ES-I3 (cell line): ENCODE results near the gene ENPP6.
"Not testable (repeated sequence)": the region's sequence is repeated elsewhere in the genome, so short reads cannot be mapped to it uniquely, and the experiment has no call there.

Experiments
- H3K36me3 ChIP-seq: 2 replicates; pipeline ENCODE4 v1.6.1; 2013; ENCODE audit warnings: mild to moderate bottlenecking, low read length, control low read depth, moderate library complexity; ENCODE audit not compliant: insufficient read depth
- H3K4me1 ChIP-seq: 2 replicates; pipeline ENCODE4 v1.6.1; 2013; ENCODE audit warnings: mild to moderate bottlenecking, control low read depth, low read length; ENCODE audit not compliant: insufficient read depth
- H3K9ac ChIP-seq: 2 replicates; pipeline ENCODE4 v1.6.1; 2013; ENCODE audit warnings: low read depth, mild to moderate bottlenecking, low read length, moderate library complexity
- H3K9me3 ChIP-seq: 2 replicates; pipeline ENCODE4 v1.6.1; 2013; ENCODE audit warnings: mild to moderate bottlenecking, low read length, moderate library complexity; ENCODE audit not compliant: control insufficient read depth, insufficient read depth

The ENPP6 gene

GRCh38 chr4:184074677-184075388 is 142.8 kb downstream of the ENPP6 start:
- Histone ChIP-seq H3K9ac (no peak overlapping the region), H3K36me3 (no peaks in the 10 kb centered on the region), H3K4me1 (no peaks in the 10 kb centered on the region), H3K9me3 (no peaks in the 10 kb centered on the region)

DNA sequence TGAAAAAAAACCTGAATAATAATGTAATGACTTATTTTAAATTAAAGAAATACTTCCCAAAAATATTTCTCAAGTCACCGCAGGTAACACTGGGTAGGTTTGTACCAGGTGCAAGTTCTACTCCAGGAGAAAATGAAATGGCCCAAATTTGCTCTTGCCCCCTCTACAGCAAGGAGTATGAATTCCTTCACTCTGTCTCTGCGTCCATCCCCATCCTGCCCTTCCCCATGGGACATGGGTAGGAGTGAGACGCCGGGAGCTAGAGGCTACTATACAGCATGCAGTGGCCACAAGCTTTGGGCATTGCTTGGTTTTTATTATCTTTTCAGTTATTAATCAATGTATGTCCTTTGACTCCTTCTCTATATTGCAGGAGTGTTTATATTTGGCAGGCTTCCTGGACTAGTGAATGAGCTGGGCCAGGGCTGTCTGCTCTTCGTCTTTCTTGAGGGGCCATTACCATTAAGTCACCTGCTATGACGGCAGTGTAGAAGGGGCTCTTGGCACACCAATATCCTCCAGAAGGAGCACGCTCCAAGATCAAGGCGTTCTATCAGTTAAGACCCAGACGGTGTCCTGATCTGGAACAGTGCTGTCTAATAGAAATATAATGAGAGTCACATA is 149.6 kb downstream of the ENPP6 start:
- Histone ChIP-seq H3K9ac (no peak overlapping the region), H3K9me3 (no peaks in the 10 kb centered on the region), H3K36me3 (no peaks in the 10 kb centered on the region), H3K4me1 (no peaks in the 10 kb centered on the region)

- Histone ChIP-seq H3K36me3 (no peaks in the 10 kb centered on the region), H3K9me3 (no peaks in the 10 kb centered on the region), H3K9ac (no peak overlapping the region), H3K4me1 (no peaks in the 10 kb centered on the region)
Measured at GRCh38 chr4:184066584-184067300, 150.9 kb downstream of the ENPP6 start.

- no peaks in the 10 kb centered on the region for H3K9me3 ChIP-seq
- no peaks in the 10 kb centered on the region for H3K4me1 ChIP-seq
- no peaks in the 10 kb centered on the region for H3K36me3 ChIP-seq
- H3K9ac ChIP-seq: no peak overlapping the region
Measured at GRCh38 chr4:184064877-184065276, 152.8 kb downstream of the ENPP6 start.

DNA sequence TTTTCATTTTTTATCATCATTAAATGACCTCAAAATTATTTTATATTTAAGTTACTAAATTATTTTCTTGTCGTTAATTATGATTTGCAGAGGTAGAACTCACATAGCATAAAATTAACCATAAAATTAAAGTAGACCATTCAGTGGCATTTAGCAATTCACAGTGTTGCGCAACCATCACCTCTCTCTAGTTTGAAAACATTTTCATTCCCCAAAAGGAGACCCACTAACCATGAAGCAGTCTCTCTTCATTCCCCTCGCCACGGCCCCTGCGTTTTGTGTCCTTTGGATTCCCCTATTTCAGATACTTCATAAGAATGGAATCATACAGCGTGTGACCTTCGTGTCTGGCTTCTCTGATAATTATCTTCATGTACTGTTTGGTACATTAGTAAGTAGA is 154.9 kb downstream of the ENPP6 start:
- H3K9ac ChIP-seq: no peak overlapping the region
- no peaks in the 10 kb centered on the region for H3K36me3 ChIP-seq
- H3K9me3 ChIP-seq: no peaks in the 10 kb centered on the region
- no peaks in the 10 kb centered on the region for H3K4me1 ChIP-seq

- H3K4me1 ChIP-seq: no peaks in the 10 kb centered on the region; the same call in 1 of the 2 replicates
- no peak overlapping the region for H3K9ac ChIP-seq
- no peaks in the 10 kb centered on the region for H3K9me3 ChIP-seq
- no peaks in the 10 kb centered on the region for H3K36me3 ChIP-seq
Measured at GRCh38 chr4:184061582-184061981, 156.1 kb downstream of the ENPP6 start.

- Histone ChIP-seq H3K36me3 (no peaks in the 10 kb centered on the region), H3K9me3 (no peaks in the 10 kb centered on the region), H3K9ac (no peak overlapping the region), H3K4me1 (no peaks in the 10 kb centered on the region; the same call in 1 of the 2 replicates)
Measured at GRCh38 chr4:184059099-184059498, 158.6 kb downstream of the ENPP6 start.

- no peak overlapping the region for H3K9ac ChIP-seq
- H3K9me3 ChIP-seq: no peaks in the 10 kb centered on the region
- no peaks in the 10 kb centered on the region for H3K36me3 ChIP-seq
- H3K4me1 ChIP-seq: no peaks in the 10 kb centered on the region; the same call in 1 of the 2 replicates
Measured at GRCh38 chr4:184058026-184058425, 159.6 kb downstream of the ENPP6 start.

DNA sequence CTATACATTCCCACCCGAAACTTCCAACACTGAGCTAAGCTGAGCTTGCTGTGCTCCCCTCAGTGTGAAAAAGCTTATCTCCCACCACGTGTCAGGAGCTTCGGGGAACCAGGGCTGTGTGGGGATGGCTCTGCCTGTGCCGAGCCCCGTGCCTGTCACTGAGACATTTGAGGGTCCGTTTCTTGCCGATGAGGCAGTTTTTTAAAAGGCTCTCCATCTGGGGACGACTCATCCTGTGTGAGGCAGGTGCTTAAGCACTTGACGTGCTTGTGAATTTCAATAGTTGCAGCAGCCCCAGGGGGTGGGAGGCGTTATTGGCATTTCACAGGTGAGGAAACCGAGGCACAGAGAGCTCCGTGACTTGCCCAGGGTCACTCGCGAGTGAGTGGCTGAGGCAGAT is 160.8 kb downstream of the ENPP6 start:
- Histone ChIP-seq H3K4me1 (no peaks in the 10 kb centered on the region; the same call in 1 of the 2 replicates), H3K9me3 (no peaks in the 10 kb centered on the region)

DNA sequence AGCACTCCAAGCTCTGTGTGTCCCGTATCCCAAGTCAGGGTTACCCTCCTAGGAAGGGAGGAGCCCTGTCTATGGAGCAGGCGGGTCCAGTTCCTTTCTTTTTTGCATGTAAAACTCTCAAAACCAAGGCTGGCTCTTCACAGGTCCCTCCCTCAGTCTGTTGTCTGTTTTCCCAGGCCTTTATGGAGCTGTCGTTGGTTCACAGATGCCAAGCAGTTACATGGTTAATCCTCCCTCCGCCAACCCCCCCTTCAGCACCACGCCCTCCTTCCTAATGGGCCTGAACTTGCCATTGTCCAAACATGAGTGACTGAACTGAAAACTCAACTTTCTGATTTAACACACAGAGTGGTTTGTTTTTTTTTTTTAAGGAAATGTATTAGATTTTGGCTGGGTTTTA is 164.2 kb downstream of the ENPP6 start:
- Histone ChIP-seq H3K4me1 (no peaks in the 10 kb centered on the region; the same call in 1 of the 2 replicates), H3K9me3 (no peaks in the 10 kb centered on the region), H3K9ac (no peak overlapping the region), H3K36me3 (no peaks in the 10 kb centered on the region)

More for the DNA sequence above, 160.8 kb downstream of the ENPP6 start:
- no peak overlapping the region for H3K9ac ChIP-seq
- H3K36me3 ChIP-seq: no peaks in the 10 kb centered on the region

- Histone ChIP-seq H3K9me3 (no peaks in the 10 kb centered on the region), H3K4me1 (no peaks in the 10 kb centered on the region; the same call in 1 of the 2 replicates), H3K9ac (no peak overlapping the region), H3K36me3 (no peaks in the 10 kb centered on the region)
Measured at GRCh38 chr4:184052616-184053015, 165.1 kb downstream of the ENPP6 start.

DNA sequence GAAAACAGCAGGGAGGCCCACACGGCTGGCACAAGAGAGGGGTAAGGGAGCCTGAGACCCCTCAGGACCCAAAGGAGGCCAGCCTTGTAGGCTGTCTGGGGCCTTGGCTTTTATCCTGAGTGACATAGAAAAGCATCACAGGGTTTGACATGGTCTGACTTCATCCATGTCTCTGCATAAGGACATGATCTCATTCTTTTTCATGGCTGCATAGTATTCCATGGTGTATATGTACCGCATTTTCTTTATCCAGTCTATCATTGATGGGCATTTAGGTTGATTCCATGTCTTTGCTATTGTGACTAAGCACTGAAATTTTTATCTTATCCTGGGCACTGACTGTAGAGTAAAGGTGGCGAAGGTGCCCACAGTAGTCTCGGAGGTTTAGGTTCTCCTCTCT is 166.4 kb downstream of the ENPP6 start:
- H3K9me3 ChIP-seq, H3K36me3 ChIP-seq, H3K4me1 ChIP-seq, H3K9ac ChIP-seq: not testable (repeated sequence)

DNA sequence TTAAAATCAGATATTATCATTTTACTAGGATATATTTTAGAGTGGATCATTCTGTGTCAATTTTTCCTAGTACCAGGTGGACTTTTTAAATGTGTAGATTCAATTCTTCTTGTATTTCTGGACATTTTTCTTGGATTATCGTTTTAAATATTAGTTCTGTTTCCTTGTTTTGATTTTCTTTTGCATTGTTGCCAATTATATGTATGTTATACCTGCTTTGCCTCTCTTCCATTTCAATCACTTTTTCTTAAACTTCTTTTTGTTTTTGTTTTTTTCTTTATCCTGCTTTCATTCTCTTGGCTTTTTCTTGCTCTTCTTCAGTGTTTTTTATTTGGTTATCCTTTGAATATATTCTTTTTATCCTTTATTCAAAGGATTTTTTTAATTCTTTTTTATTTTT is 171.5 kb downstream of the ENPP6 start:
- H3K36me3 ChIP-seq: no peaks in the 10 kb centered on the region
- H3K9ac ChIP-seq: no peak overlapping the region
- no peaks in the 10 kb centered on the region for H3K4me1 ChIP-seq
- no peaks in the 10 kb centered on the region; the same call in 1 of the 2 replicates for H3K9me3 ChIP-seq

GRCh38 chr4:184041156-184041555 is 176.5 kb downstream of the ENPP6 start:
- no peak overlapping the region for H3K9ac ChIP-seq
- H3K36me3 ChIP-seq: no peaks in the 10 kb centered on the region
- H3K9me3 ChIP-seq: no peaks in the 10 kb centered on the region; the same call in 1 of the 2 replicates
- 0 out of 2 replicates have a peak, but pooled peaks cover 6% of the 10 kb centered on the region for H3K4me1 ChIP-seq
